HFFc6 (cell line): Measurements from ENCODE around the gene IL1RAPL1. TPM values are rescaled to one million over a fixed set of nuclear protein-coding genes. Genes with fewer than 3 reads are reported as not detected.
"Not testable (repeated sequence)": the region's sequence is repeated elsewhere in the genome, so short reads cannot be mapped to it uniquely, and the experiment has no call there.

Experiments used
- DNase-seq: peaks from one replicate; pipeline ENCODE4 v3.0.0-alpha.2; 2018
- H3K27ac Mint-ChIP-seq: 2 replicates; pipeline ENCODE4 v1.8.0; 2020; ENCODE audit warnings: mild to moderate bottlenecking, mixed read lengths
- H3K27me3 Mint-ChIP-seq: 2 replicates; pipeline ENCODE4 v1.8.0; 2021; ENCODE audit warnings: mild to moderate bottlenecking, moderate library complexity, mixed read lengths; ENCODE audit not compliant: insufficient read depth
- H3K36me3 Mint-ChIP-seq: 2 replicates; pipeline ENCODE4 v1.8.0; 2021; ENCODE audit warnings: low read depth, mixed read lengths
- H3K4me1 Mint-ChIP-seq: 2 replicates; pipeline ENCODE4 v1.8.0; 2020; ENCODE audit warnings: low read depth, mixed read lengths
- H3K4me3 Mint-ChIP-seq: 2 replicates; pipeline ENCODE4 v1.8.0; 2020; ENCODE audit warnings: mild to moderate bottlenecking, moderate library complexity, mixed read lengths
- H3K9me3 Mint-ChIP-seq: 2 replicates; pipeline ENCODE4 v1.8.0; 2020; ENCODE audit warnings: mild to moderate bottlenecking, mixed read lengths
- CTCF ChIP-seq: fragments of 200-600 bp; sonication (generic); IDR thresholded peaks from 2 replicates; pipeline ENCODE4 v1.5.0; 2021; ENCODE audit warnings: antibody characterized with exemption, mild to moderate bottlenecking
- total RNA-seq, 6 experiments: library from RNA; stranded (reverse); fragmentation: NEBNext Ultra II Directional; extraction: Animal tissue kit (Norgen Biotek cat#: 25700); gene quantifications; 2 replicates in 1 of 6; 3 replicates in 5 of 6; pipeline ENCODE4 v1.2.3, GENCODE V29; 2021

Gene IL1RAPL1
- total RNA-seq, 6 experiments from 2014 or later, result not detected

DNA sequence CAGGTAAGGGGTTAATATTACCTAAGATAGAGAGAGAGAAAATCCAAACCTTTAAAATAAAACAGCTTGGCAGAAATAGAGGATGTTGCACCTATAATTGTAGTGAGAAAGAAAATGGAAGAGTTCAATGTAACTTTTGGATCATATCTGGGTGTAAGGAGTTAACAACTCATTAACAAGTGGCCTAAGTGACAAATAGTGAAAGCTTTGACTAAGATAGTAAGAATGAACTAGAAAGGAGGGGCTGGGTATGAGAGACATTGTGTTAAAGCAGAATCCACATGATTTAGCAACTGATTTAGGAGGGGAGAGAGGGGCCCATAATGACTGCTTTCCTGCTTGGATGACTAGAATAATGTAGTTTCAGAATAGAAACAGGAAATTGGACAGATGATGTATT, 761.0 kb downstream of the IL1RAPL1 start:
- H3K27ac Mint-ChIP-seq, result no peak overlapping the region
- H3K4me3 Mint-ChIP-seq, result no peak overlapping the region

DNA sequence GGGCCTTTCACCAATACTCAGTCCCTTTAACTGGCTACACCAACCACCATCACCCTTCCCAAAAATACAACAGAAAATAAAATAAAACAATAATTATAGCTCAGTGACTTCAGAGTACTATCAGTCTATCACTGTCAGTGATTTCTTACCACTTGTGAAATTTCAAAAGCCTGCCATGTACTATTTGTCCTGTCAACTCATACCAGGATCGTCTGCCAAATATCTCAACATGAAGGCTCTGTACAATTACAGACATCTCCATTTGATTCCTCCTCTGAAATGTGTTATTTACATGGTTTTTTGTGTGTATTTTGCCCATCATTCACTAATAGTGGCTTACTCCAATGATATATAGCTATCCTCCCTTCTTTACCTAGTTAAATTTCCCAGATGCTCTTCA, 772.0 kb downstream of the IL1RAPL1 start:
- H3K9me3 Mint-ChIP-seq, result no peaks in the 10 kb centered on the region
- no peak overlapping the region for H3K27ac Mint-ChIP-seq
- no peaks in the 10 kb centered on the region for H3K4me1 Mint-ChIP-seq
- no peak for TF ChIP-seq CTCF
- no peak for DNase-seq
- H3K36me3 Mint-ChIP-seq, result no peaks in the 10 kb centered on the region
- H3K27me3 Mint-ChIP-seq, result no peaks in the 10 kb centered on the region
- H3K4me3 Mint-ChIP-seq, result no peak overlapping the region

More for the DNA sequence above, 761.0 kb downstream of the IL1RAPL1 start:
- Mint-ChIP-seq H3K36me3 (no peaks in the 10 kb centered on the region), H3K9me3 (no peaks in the 10 kb centered on the region), H3K27me3 (no peaks in the 10 kb centered on the region; the same call in 1 of the 2 replicates), H3K4me1 (peaks cover 8% of the 10 kb centered on the region)
- DNase-seq, result no peak
- TF ChIP-seq CTCF, result no peak

- H3K4me1 Mint-ChIP-seq, H3K27me3 Mint-ChIP-seq, H3K36me3 Mint-ChIP-seq, H3K27ac Mint-ChIP-seq, DNase-seq, H3K9me3 Mint-ChIP-seq, H3K4me3 Mint-ChIP-seq: not testable (repeated sequence)
These were observed 787.5 kb downstream of the IL1RAPL1 start for GRCh38 chrX:29374765-29375164.

GRCh38 chrX:29376584-29376983, 789.3 kb downstream of the IL1RAPL1 start:
- Mint-ChIP-seq H3K4me1 (no peaks in the 10 kb centered on the region), H3K9me3 (peaks cover 5% of the 10 kb centered on the region), H3K27ac (no peak overlapping the region), H3K36me3 (no peaks in the 10 kb centered on the region), H3K4me3 (no peak overlapping the region), H3K27me3 (peaks cover 3% of the 10 kb centered on the region; the same call in 1 of the 2 replicates)
- TF ChIP-seq CTCF, result no peak
- no peak for DNase-seq

GRCh38 chrX:29382811-29383210, 795.6 kb downstream of the IL1RAPL1 start:
- Mint-ChIP-seq H3K27ac (no peak overlapping the region), H3K9me3 (peaks cover 5% of the 10 kb centered on the region), H3K27me3 (peaks cover 3% of the 10 kb centered on the region; the same call in 1 of the 2 replicates), H3K36me3 (no peaks in the 10 kb centered on the region), H3K4me1 (no peaks in the 10 kb centered on the region), H3K4me3 (no peak overlapping the region)
- no peak for DNase-seq
- no peak for TF ChIP-seq CTCF

DNA sequence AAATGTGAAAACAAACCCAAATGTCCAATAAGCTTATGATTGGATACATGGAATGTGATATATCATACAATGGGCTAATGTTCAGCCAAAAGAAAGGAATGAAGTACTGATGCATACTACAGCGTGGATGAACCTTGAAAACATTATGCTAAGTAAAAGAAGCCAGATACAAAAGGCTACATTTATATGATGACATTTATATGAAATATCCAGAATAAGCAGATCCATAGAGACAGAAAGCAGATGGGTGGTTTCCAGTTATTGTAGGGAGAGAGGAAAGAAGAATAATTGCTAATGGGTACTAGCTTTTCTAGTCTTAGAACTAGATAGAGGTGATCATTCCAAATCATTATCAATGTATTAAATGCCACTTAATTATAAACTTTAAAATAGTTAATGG, 801.3 kb downstream of the IL1RAPL1 start:
- no peak for DNase-seq

More for the DNA sequence above, 801.3 kb downstream of the IL1RAPL1 start:
- Mint-ChIP-seq H3K9me3 (no peaks in the 10 kb centered on the region), H3K4me3 (no peak overlapping the region), H3K4me1 (no peaks in the 10 kb centered on the region), H3K36me3 (no peaks in the 10 kb centered on the region), H3K27me3 (no peaks in the 10 kb centered on the region), H3K27ac (no peak overlapping the region)
- TF ChIP-seq CTCF, result no peak
